Muscle layer of colon (tissue), 2 donors: ENCODE results near the gene MYBPC3.

Experiments
- H3K27ac ChIP-seq: one replicate; pipeline ENCODE4 v1.7.0; 2013; ENCODE audit warnings: low read depth, mild to moderate bottlenecking, low read length, moderate library complexity
- H3K27me3 ChIP-seq, 2 donors: one replicate each; pipeline ENCODE4 v1.7.0; 2013; ENCODE audit warnings: low read length in 2 of 2, mild to moderate bottlenecking in 2 of 2; ENCODE audit not compliant: insufficient read depth in 2 of 2, control insufficient read depth in 1 of 2
- H3K36me3 ChIP-seq: one replicate; pipeline ENCODE4 v1.7.0; 2013; ENCODE audit warnings: mild to moderate bottlenecking, low read length; ENCODE audit not compliant: insufficient read depth
- H3K4me1 ChIP-seq: one replicate; pipeline ENCODE4 v1.7.0; 2013; ENCODE audit warnings: mild to moderate bottlenecking, low read length; ENCODE audit not compliant: insufficient read depth
- H3K4me3 ChIP-seq, 2 donors: one replicate each; pipeline ENCODE4 v1.7.0; 2013; ENCODE audit warnings: low read length in 2 of 2, low read depth in 1 of 2, mild to moderate bottlenecking in 1 of 2, moderate library complexity in 1 of 2
- H3K9ac ChIP-seq: one replicate; pipeline ENCODE4 v1.7.0; 2013; ENCODE audit warnings: low read length
- H3K9me3 ChIP-seq: one replicate; pipeline ENCODE4 v1.7.0; 2013; ENCODE audit warnings: mild to moderate bottlenecking, low read length
- donor health status: abdominal sarcoma.
- donor health status: Adenocarcinoma of cecum.

The MYBPC3 gene

GRCh38 chr11:47392546-47393162, 40.2 kb upstream of the MYBPC3 start:
- Histone ChIP-seq H3K27me3 (no peaks in the 10 kb centered on the region), H3K4me1 (no peaks in the 10 kb centered on the region), H3K36me3 (no peaks in the 10 kb centered on the region), H3K9me3 (no peaks in the 10 kb centered on the region), H3K4me3 (no peak overlapping the region), H3K27ac (no peak overlapping the region), H3K9ac (no peak overlapping the region)

- no peak overlapping the region for H3K27ac ChIP-seq
- H3K36me3 ChIP-seq, result no peaks in the 10 kb centered on the region
- no peaks in the 10 kb centered on the region for H3K27me3 ChIP-seq
- no peak overlapping the region for H3K4me3 ChIP-seq
- no peak overlapping the region for H3K9ac ChIP-seq
- H3K9me3 ChIP-seq, result no peaks in the 10 kb centered on the region
- H3K4me1 ChIP-seq, result no peaks in the 10 kb centered on the region
Measured at GRCh38 chr11:47391711-47392432, 39.4 kb upstream of the MYBPC3 start.

- Histone ChIP-seq H3K36me3 (no peaks in the 10 kb centered on the region), H3K9ac (no peak overlapping the region), H3K4me3 (no peak overlapping the region), H3K4me1 (no peaks in the 10 kb centered on the region), H3K9me3 (no peaks in the 10 kb centered on the region), H3K27me3 (no peaks in the 10 kb centered on the region), H3K27ac (no peak overlapping the region)
Measured at GRCh38 chr11:47391077-47391583, 38.6 kb upstream of the MYBPC3 start.

GRCh38 chr11:47390422-47390760, 37.9 kb upstream of the MYBPC3 start:
- Histone ChIP-seq H3K4me3 (no peak overlapping the region), H3K9me3 (no peaks in the 10 kb centered on the region), H3K36me3 (no peaks in the 10 kb centered on the region), H3K9ac (no peak overlapping the region), H3K4me1 (no peaks in the 10 kb centered on the region), H3K27ac (no peak overlapping the region), H3K27me3 (no peaks in the 10 kb centered on the region)

GRCh38 chr11:47389577-47390421, 37.3 kb upstream of the MYBPC3 start:
- Histone ChIP-seq H3K27ac (no peak overlapping the region), H3K36me3 (no peaks in the 10 kb centered on the region), H3K27me3 (no peaks in the 10 kb centered on the region), H3K9me3 (no peaks in the 10 kb centered on the region), H3K9ac (no peak overlapping the region), H3K4me1 (no peaks in the 10 kb centered on the region), H3K4me3 (no peak overlapping the region)

- no peaks in the 10 kb centered on the region for H3K9me3 ChIP-seq
- no peak overlapping the region for H3K9ac ChIP-seq
- no peak overlapping the region for H3K4me3 ChIP-seq
- H3K27me3 ChIP-seq, result no peaks in the 10 kb centered on the region
- H3K4me1 ChIP-seq, result no peaks in the 10 kb centered on the region
- no peaks in the 10 kb centered on the region for H3K36me3 ChIP-seq
- no peak overlapping the region for H3K27ac ChIP-seq
Measured at GRCh38 chr11:47388697-47389576, 36.4 kb upstream of the MYBPC3 start.

- no peaks in the 10 kb centered on the region for H3K36me3 ChIP-seq
- H3K9me3 ChIP-seq, result no peaks in the 10 kb centered on the region
- H3K4me3 ChIP-seq, result no peak overlapping the region
- H3K9ac ChIP-seq, result no peak overlapping the region
- no peaks in the 10 kb centered on the region for H3K4me1 ChIP-seq
- no peak overlapping the region for H3K27ac ChIP-seq
- no peaks in the 10 kb centered on the region for H3K27me3 ChIP-seq
Measured at GRCh38 chr11:47387944-47388696, 35.6 kb upstream of the MYBPC3 start.

GRCh38 chr11:47384498-47384897, 32.0 kb upstream of the MYBPC3 start:
- H3K9ac ChIP-seq, result no peak overlapping the region
- no peaks in the 10 kb centered on the region for H3K9me3 ChIP-seq
- no peak overlapping the region for H3K4me3 ChIP-seq
- H3K36me3 ChIP-seq, result no peaks in the 10 kb centered on the region
- H3K27ac ChIP-seq, result no peak overlapping the region
- H3K27me3 ChIP-seq, result no peaks in the 10 kb centered on the region
- no peaks in the 10 kb centered on the region for H3K4me1 ChIP-seq

- Histone ChIP-seq H3K27me3 (no peaks in the 10 kb centered on the region), H3K4me1 (no peaks in the 10 kb centered on the region), H3K9me3 (no peaks in the 10 kb centered on the region), H3K4me3 (no peak overlapping the region), H3K9ac (no peak overlapping the region), H3K36me3 (no peaks in the 10 kb centered on the region), H3K27ac (no peak overlapping the region)
Measured at GRCh38 chr11:47383071-47383470, 30.6 kb upstream of the MYBPC3 start.

- Histone ChIP-seq H3K27ac (no peak overlapping the region), H3K9me3 (no peaks in the 10 kb centered on the region), H3K4me3 (no peak overlapping the region), H3K27me3 (no peaks in the 10 kb centered on the region), H3K4me1 (no peaks in the 10 kb centered on the region), H3K9ac (no peak overlapping the region), H3K36me3 (no peaks in the 10 kb centered on the region)
Measured at GRCh38 chr11:47380078-47380477, 27.6 kb upstream of the MYBPC3 start.
